Activated CD8-positive, alpha-beta memory T cell treated with anti-CD3 and anti-CD28 coated beads for 4 hours (primary cell): ENCODE data around the gene SNUPN.
"Not testable (repeated sequence)": the region's sequence is repeated elsewhere in the genome, so short reads cannot be mapped to it uniquely, and the experiment has no call there.

Experiments
- DNase-seq, 2 donors: peaks; one replicate each; pipeline ENCODE4 v3.0.0-alpha.2; 2020; ENCODE audit warnings: low read depth in 2 of 2

Gene SNUPN

GRCh38 chr15:75583701-75584100 is 41.8 kb downstream of the SNUPN start:
- no peak for DNase-seq

DNA sequence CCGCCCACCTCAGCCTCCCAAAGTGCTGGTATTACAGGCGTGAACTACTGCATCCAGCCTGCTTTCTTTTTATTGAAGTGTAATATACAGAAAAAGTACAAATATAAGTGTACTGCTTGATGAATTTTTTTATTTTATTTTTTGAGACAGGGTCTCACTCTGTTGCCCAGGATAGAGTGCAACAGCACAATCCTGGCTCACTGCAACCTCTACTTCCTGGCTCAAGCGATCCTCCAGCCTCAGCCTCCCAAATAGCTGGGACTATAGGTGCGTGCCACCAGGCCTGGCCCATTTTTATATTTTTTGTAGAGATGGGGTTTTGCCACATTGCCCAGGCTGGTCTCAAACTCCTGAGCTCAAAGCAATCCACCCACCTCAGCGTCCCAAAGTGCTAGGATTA is 42.6 kb downstream of the SNUPN start:
- DNase-seq, result not testable (repeated sequence)

- peak; percentile 40 to 49 for DNase-seq
These were observed 46.3 kb downstream of the SNUPN start, which contains the start of gene PTPN9 for GRCh38 chr15:75578948-75579920. PTPN9 (minus strand) TSS chr15:75579315; CDS start chr15:75578776, 539 bp downstream.

DNA sequence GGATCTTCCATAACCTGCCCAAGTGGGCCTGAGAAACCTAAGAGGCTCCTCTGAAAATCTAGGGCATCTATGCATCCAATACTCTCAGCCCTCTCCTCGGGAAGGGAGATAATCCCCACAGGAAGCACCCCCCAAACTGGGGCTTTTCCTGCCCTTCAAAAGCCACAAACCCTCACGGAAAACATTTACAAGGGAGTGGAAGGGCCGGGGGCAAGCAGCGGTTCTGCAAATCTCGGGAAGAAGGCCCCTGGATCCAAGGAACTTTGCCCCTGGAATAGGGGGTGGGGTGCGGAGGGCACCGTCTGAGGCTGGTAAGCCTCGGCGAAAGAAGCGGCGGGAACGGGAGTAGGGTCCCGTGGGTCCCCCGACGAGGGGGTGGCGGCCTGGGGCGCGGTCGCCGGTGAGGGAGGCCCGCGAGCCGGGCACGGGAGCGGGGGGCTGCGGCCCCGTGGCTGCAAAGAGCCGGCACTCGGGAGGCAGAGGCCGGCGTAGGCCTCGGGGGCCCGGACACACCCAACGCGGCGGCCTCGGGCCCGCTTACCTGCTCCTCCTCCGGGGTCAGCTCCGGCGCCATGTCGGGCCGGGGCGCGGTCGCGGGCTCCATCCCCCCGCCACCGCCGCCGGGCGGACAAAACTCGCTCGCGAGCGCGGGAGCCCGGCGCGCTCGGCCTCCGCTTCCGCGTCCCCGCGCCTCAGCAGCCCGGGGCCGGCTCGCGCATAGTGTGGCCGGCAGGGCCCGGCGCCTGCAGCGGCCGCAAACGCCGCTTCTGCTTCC is 47.2 kb downstream of the SNUPN start:
- DNase-seq, result no peak

DNA sequence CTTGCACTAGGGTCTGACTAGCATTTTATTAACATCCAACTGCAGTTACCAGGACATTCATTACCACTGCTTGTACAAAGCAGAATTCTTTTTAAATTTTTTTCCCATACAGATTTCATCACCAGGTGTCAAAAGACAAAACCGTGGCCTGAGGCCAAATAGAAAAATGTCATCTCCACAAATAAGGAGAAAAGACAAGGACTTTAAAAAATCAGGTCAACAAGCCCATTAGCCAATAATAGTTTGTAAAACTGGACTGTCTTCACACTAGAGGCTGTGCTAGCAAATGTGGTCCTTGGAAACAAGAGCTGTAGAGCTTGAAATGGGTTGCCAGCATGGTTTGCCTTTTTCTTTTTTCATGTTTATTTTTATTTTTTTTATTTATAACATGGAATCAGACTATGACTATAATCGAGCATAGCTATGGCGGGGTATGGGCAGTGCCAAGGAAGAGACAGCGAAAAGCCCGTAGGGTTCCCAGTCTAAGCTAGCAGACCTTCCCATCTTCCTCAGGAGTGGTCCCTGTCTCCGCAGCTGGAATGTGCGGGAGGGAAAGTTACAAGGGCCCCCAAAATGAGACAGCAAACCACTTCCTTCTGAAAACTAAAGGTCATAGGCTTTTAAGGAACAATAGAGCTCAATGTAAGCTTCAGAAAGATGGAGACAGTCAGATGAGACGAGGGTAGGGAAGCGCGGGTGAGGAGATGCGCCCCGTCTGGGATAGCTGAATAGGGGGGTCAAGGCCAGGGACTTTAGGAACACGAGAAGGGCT is 47.9 kb downstream of the SNUPN start:
- DNase-seq, result no peak

DNA sequence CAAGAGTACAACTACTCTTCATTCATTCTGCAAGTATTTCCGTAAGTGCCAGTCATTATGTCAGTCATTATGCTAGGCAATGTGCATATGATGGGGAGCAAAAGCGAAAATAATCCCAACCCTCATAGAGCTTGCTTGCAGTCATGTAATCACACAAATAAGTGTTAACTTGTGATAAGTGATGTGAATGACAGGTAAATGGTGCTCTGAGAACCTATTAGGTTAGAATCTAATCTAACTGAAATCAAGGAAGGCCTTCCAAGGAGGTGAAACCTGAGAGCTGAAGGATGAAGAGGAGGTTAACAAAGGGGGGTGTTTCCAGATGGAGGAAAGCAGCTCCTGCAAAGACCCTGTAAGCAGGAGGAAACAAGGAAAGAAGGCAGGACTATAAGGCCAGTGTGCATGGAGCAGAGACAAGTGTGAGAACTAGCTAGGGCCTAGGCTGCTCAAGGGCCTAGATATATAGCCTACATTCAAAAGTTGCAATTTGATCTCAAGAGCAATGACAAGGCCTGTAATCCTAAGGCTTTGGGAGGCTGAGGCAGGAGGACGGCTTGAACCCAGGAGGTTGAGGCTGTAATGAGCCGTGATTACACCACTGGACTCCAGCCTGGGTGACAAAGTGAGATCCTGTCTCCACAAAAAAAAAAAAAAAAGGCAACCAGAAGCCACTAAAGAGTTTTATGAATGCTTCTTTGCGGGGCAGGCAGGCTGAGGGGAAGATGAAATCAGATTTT is 51.7 kb downstream of the SNUPN start:
- no peak for DNase-seq

DNA sequence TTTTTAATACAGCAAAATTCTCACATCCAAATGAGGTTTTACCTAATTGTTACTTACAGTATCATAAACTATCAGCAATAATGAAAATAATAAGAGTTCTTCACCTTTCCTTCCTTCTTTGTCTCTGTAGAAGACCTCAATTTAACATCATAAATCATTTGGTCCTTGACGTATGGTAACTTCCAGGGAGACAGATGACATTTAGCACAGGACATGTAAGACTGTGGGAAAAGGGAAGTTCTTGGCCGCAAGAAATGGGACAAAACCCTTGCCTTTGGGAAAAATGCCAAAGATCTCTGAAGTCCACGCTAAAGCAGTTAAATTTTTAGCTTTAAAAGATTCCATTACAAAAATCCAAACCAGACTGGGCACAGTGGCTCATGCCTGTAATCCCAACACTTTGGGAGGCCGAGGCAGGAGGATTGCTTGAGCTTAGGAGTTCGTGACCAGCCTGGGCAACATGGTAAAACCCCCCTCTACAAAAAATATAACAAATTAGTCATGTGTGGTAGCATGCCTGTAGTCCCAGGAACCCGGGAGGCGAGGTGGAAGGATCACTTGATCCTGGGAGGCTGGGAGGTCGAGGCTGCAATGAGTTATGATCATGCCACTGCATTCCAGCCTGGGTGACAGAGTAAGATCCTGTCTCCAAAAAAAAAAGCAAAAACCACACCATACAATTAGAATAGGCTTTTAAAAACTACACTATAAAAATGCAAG is 55.2 kb downstream of the SNUPN start:
- no peak for DNase-seq

- no peak for DNase-seq
These were observed 60.2 kb downstream of the SNUPN start for GRCh38 chr15:75565062-75565970.

DNA sequence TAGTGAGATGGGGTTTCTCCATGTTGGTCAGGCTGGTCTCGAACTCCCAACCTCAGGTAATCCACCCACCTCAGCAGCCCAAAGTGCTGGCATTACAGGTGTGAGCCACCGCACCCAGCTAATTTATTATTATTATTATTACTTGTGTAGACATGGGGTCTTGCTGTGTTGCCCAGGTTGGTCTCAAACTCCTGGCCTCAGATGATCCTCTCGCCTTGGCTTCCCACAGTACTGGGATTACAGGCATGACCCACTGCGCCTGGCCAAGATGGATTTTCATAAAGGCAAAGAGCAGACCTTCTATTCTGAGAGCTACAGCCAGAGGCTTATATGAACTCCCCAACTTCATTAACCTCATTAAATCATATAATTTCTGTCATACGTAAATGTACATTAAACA is 63.6 kb downstream of the SNUPN start:
- DNase-seq, result no peak

GRCh38 chr15:75559360-75559759 is 66.2 kb downstream of the SNUPN start:
- not testable (repeated sequence) for DNase-seq

DNA sequence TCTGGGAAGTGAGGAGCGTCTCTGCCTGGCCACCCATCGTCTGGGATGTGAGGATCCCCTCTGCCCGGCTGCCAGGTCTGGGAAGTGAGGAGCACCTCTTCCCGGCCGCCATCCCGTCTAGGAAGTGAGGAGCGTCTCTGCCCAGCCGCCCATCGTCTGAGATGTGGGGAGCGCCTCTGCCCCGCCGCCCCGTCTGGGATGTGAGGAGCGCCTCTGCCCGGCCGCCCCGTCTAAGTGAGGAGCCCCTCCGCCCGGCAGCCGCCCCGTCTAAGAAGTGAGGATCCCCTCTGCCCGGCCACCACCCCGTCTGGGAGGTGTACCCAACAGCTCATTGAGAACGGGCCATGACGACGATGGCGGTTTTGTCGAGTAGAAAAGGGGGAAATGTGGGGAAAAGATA is 66.6 kb downstream of the SNUPN start:
- not testable (repeated sequence) for DNase-seq

DNA sequence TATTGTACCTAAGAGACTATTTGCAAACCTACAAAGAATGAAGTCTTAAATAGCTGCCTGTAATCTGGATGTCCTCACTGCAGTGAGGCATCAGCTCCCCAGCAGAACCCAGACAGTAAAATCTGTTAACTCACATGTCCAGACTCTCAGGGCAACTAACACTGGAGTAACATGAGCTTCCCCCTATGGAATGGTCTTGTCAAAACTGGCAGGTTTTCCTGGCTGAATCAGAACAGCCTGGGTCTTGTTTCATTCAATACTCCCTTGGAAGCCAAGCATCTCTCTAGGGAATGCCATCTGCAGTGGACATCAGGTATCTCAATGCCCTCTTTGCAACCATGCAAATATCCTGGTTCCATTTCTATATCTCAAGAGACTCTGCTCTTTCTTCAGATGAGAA is 70.8 kb downstream of the SNUPN start:
- no peak for DNase-seq

- DNase-seq, result no peak
These were observed 71.9 kb downstream of the SNUPN start for GRCh38 chr15:75553659-75554058.

- DNase-seq, result no peak
These were observed 74.4 kb downstream of the SNUPN start for GRCh38 chr15:75551091-75551490.
